Endodermal cell (in vitro differentiated cells): ENCODE measurements around the gene DCAF4. TPM values are rescaled to one million over a fixed set of nuclear protein-coding genes. Genes with fewer than 3 reads are reported as not detected.

Source experiments
- DNase-seq: peaks from one replicate; pipeline ENCODE4 v3.0.0-alpha.2; 2017
- H3K27ac ChIP-seq: 2 replicates; pipeline ENCODE4 v1.5.1; 2013; ENCODE audit warnings: mild to moderate bottlenecking, low read depth, low read length, moderate library complexity
- H3K27me3 ChIP-seq: 2 replicates; pipeline ENCODE4 v1.6.1; 2013; ENCODE audit warnings: mild to moderate bottlenecking, low read length, moderate library complexity; ENCODE audit not compliant: insufficient read depth, control insufficient read depth, poor library complexity, severe bottlenecking
- H3K36me3 ChIP-seq: 2 replicates; pipeline ENCODE4 v1.7.0; 2013; ENCODE audit warnings: mild to moderate bottlenecking, low read length, moderate library complexity; ENCODE audit not compliant: control insufficient read depth, insufficient read depth
- H3K4me1 ChIP-seq: one replicate; pipeline ENCODE4 v1.7.0; 2013; ENCODE audit warnings: low read length; ENCODE audit not compliant: control insufficient read depth, insufficient read depth
- H3K4me3 ChIP-seq: 2 replicates; pipeline ENCODE4 v1.5.1; 2013; ENCODE audit warnings: mild to moderate bottlenecking, low read length, moderate library complexity
- H3K9ac ChIP-seq: 2 replicates; pipeline ENCODE4 v1.6.1; 2013; ENCODE audit warnings: mild to moderate bottlenecking, low read length, moderate library complexity; ENCODE audit not compliant: poor library complexity, severe bottlenecking; ENCODE audit errors: extremely low read depth
- H3K9me3 ChIP-seq: 2 replicates; pipeline ENCODE4 v1.6.1; 2013; ENCODE audit warnings: mild to moderate bottlenecking, low read length, moderate library complexity; ENCODE audit not compliant: control insufficient read depth
- H3K27ac Mint-ChIP-seq: 2 replicates; pipeline ENCODE4 v1.8.0; 2020; ENCODE audit warnings: mixed read lengths
- H3K27me3 Mint-ChIP-seq: 2 replicates; pipeline ENCODE4 v1.8.0; 2021; ENCODE audit warnings: mild to moderate bottlenecking, mixed read lengths; ENCODE audit not compliant: insufficient read depth
- H3K36me3 Mint-ChIP-seq: 2 replicates; pipeline ENCODE4 v1.8.0; 2020; ENCODE audit warnings: low read depth, mixed read lengths
- H3K4me1 Mint-ChIP-seq: 2 replicates; pipeline ENCODE4 v1.8.0; 2020; ENCODE audit warnings: mixed read lengths
- H3K4me3 Mint-ChIP-seq: 2 replicates; pipeline ENCODE4 v1.8.0; 2020; ENCODE audit warnings: mild to moderate bottlenecking, moderate library complexity, mixed read lengths
- H3K9me3 Mint-ChIP-seq: 2 replicates; pipeline ENCODE4 v1.8.0; 2020; ENCODE audit warnings: mild to moderate bottlenecking, mixed read lengths
- WGBS, 2 experiments: methylation state at CpG; one replicate each; pipeline versions ENCODE4 v1.1.5 to v1.1.7; 2013; ENCODE audit warnings: missing lambda C conversion rate in 2 of 2, mixed read lengths in 1 of 2; ENCODE audit not compliant: insufficient coverage in 1 of 2, insufficient read length in 1 of 2; 5-methylcytosine and 5-hydroxymethylcytosine counted together
- total RNA-seq, 2 donors: library from RNA; stranded (reverse); fragmentation: NEBNext Ultra II Directional in 1 of 2; extraction: Animal tissue kit (Norgen Biotek cat#: 25700) in 1 of 2; gene quantifications; 2 replicates in 1 of 2; 3 replicates in 1 of 2; pipeline ENCODE4 v1.2.1, GENCODE V29; 2021
- TF ChIP-seq, protein P1 (sequence below): fragments of 200-600 bp; sonication (generic); conservative IDR thresholded peaks from 2 replicates; pipeline ENCODE4 v1.5.0; 2021; ENCODE audit warnings: antibody characterized with exemption, mild to moderate bottlenecking

DCAF4 gene
- total RNA-seq, 2 donors from 2014 or later: 16.4 to 17.7 TPM

DNA sequence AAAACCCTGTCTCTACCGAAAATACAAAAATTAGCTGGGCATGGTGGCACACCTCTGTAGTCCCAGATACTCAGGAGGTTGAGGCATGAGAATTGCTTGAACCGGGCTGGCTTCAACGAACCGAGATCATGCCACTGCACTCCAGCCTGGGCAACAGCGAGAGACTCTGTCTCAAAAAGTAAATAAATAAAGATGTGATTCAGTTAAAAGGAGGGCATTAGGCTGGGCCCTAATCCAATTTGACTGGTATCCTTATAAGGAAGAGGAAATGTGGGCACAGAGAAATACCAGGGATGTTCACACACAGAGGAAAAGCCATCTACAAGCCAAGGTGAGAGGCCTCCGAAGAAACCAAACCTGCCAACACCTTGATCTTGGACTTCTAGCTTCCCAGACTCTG lies 10.1 kb upstream of the DCAF4 start:
- H3K27me3 Mint-ChIP-seq: peaks cover 2% of the 10 kb centered on the region
- Histone ChIP-seq H3K27me3 (no peaks in the 10 kb centered on the region), H3K36me3 (no peaks in the 10 kb centered on the region), H3K4me3 (no peak overlapping the region), H3K4me1 (no peaks in the 10 kb centered on the region), H3K27ac (no peak overlapping the region), H3K9ac (no peak overlapping the region), H3K9me3 (no peaks in the 10 kb centered on the region)
- WGBS, 2 experiments: 68 to 70% methylated on average over 5 to 6 of the region's 6 CpGs
- H3K9me3 Mint-ChIP-seq: no peaks in the 10 kb centered on the region
- TF ChIP-seq, protein P1, sequence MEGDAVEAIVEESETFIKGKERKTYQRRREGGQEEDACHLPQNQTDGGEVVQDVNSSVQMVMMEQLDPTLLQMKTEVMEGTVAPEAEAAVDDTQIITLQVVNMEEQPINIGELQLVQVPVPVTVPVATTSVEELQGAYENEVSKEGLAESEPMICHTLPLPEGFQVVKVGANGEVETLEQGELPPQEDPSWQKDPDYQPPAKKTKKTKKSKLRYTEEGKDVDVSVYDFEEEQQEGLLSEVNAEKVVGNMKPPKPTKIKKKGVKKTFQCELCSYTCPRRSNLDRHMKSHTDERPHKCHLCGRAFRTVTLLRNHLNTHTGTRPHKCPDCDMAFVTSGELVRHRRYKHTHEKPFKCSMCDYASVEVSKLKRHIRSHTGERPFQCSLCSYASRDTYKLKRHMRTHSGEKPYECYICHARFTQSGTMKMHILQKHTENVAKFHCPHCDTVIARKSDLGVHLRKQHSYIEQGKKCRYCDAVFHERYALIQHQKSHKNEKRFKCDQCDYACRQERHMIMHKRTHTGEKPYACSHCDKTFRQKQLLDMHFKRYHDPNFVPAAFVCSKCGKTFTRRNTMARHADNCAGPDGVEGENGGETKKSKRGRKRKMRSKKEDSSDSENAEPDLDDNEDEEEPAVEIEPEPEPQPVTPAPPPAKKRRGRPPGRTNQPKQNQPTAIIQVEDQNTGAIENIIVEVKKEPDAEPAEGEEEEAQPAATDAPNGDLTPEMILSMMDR: no peak
- peak; percentile 21 for DNase-seq
- no peak overlapping the region for H3K4me3 Mint-ChIP-seq
- no peaks in the 10 kb centered on the region for H3K4me1 Mint-ChIP-seq
- H3K36me3 Mint-ChIP-seq: no peaks in the 10 kb centered on the region
- no peak overlapping the region for H3K27ac Mint-ChIP-seq

DNA sequence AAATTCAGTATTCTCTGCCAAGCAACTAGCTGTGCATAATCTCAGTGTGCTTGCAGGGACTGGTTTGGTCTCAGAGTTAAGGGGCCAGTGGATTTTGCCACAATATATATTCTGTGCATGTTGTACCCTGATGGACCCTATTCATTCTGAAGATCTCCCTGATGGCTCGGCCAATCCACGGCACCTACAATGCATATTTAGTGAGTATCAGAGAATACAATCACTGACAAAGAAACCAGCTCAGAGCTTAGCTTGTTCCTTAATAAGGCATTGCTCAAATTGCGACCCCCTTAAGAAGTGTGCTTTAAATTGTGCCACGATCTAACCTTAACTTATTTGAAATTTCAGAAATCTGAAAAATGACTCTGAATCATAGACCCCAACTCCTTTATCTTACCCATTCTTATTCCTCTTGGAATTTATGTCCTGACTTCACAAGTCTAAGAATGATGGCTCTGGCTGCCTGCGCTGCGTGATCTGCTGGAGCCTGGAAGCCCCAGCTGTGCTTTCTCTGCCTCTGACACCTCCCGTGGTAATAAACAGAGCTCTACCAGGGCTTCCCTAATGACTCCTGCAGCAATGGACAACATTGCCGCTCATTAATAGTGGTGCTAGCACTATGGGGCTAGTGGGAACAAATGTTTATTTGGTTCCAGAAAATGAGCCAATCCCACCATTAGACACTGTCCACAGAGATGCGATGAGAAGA lies 9.0 kb upstream of the DCAF4 start:
- Histone ChIP-seq H3K4me1 (no peaks in the 10 kb centered on the region), H3K36me3 (no peaks in the 10 kb centered on the region), H3K27ac (no peak overlapping the region), H3K4me3 (no peak overlapping the region), H3K9ac (no peak overlapping the region), H3K9me3 (no peaks in the 10 kb centered on the region), H3K27me3 (no peaks in the 10 kb centered on the region)
- no peak overlapping the region for H3K4me3 Mint-ChIP-seq
- H3K4me1 Mint-ChIP-seq: no peaks in the 10 kb centered on the region
- DNase-seq: no peak
- peaks cover 2% of the 10 kb centered on the region for H3K27me3 Mint-ChIP-seq
- H3K36me3 Mint-ChIP-seq: no peaks in the 10 kb centered on the region
- no peak overlapping the region for H3K27ac Mint-ChIP-seq
- TF ChIP-seq, protein P1: no peak
- H3K9me3 Mint-ChIP-seq: no peaks in the 10 kb centered on the region
- 88 to 91% methylated on average over 9 of the region's 9 CpGs for WGBS, 2 experiments

DNA sequence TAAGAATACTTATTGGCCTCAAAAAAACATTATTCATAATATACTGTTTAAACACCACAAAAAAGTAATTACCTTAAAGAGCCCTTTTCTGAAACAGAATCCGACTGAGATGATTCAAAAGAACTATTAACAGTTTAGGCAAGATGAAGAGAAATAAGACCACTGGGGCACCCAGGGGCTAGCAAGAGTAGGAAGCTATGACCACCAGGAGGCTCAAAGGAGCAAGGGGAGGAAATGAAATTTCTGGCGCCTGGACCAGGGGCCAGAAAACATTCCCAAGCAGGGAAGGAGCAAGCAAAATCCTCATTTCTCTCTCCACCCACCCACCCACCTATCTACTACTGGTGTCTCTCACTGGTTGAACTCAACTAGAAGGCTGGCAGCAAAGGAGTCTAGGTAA lies 6.3 kb upstream of the DCAF4 start:
- H3K27ac ChIP-seq: no peak overlapping the region
- no peak overlapping the region for H3K9ac ChIP-seq
- Mint-ChIP-seq H3K4me1 (no peaks in the 10 kb centered on the region), H3K27ac (no peak overlapping the region), H3K27me3 (peaks cover 13% of the 10 kb centered on the region), H3K9me3 (no peaks in the 10 kb centered on the region), H3K4me3 (no peak overlapping the region), H3K36me3 (no peaks in the 10 kb centered on the region)
- 67 to 76% methylated on average over 1 to 2 of the region's 2 CpGs for WGBS, 2 experiments
- no peaks in the 10 kb centered on the region for H3K27me3 ChIP-seq
- H3K4me1 ChIP-seq: no peaks in the 10 kb centered on the region
- H3K36me3 ChIP-seq: no peaks in the 10 kb centered on the region
- peak; percentile 56 for DNase-seq
- TF ChIP-seq, protein P1: peak; percentile 72
- H3K9me3 ChIP-seq: no peaks in the 10 kb centered on the region
- no peak overlapping the region for H3K4me3 ChIP-seq
